A673 (cell line): ENCODE measurements around the gene CLCNKB. TPM values are rescaled to one million over a fixed set of nuclear protein-coding genes. Genes with fewer than 3 reads are reported as not detected.

Experiments used
- BruUV-seq: library from RNA; stranded (reverse); fragments of 400-500 nt; replicated peaks from 2 replicates; lab custom pipeline; 2021; lab: Mats Ljungman, UMichigan
- CTCF ChIA-PET: fragments of 300-600 bp; sonication (Branson Sonifier 250); formaldehyde crosslinking; loops from one replicate; lab custom pipeline; 2022; ENCODE audit warnings: antibody characterized with exemption; lab: Charles Lee
- POLR2A ChIA-PET: fragments of 300-600 bp; sonication (Branson Sonifier 250); formaldehyde crosslinking; loops from one replicate; lab custom pipeline; 2022; ENCODE audit warnings: antibody characterized with exemption; ENCODE audit not compliant: low non-redundant PET; lab: Charles Lee
- DNase-seq: peaks from one replicate; pipeline ENCODE4 v3.0.0-alpha.2; 2015; ENCODE audit warnings: low spot score
- H3K27ac ChIP-seq: fragments of 200-600 bp; sonication (generic); 2 replicates; pipeline ENCODE4 v1.5.1; 2016; ENCODE audit warnings: mixed run types, low read depth, mild to moderate bottlenecking, mixed read lengths, antibody characterized with exemption, low read length; ENCODE audit not compliant: poor library complexity, severe bottlenecking
- H3K27me3 ChIP-seq: fragments of 200-600 bp; sonication (generic); replicated peaks from 2 replicates; pipeline ENCODE4 v1.6.1; 2017; ENCODE audit warnings: mixed run types, low read depth, mild to moderate bottlenecking, mixed read lengths, antibody characterized with exemption, low read length; ENCODE audit not compliant: insufficient read depth, poor library complexity
- H3K36me3 ChIP-seq: fragments of 200-600 bp; sonication (generic); 2 replicates; pipeline ENCODE4 v1.6.1; 2016; ENCODE audit warnings: mixed run types, mild to moderate bottlenecking, mixed read lengths, antibody characterized with exemption, low read length; ENCODE audit not compliant: insufficient read depth, poor library complexity, severe bottlenecking
- H3K4me1 ChIP-seq: fragments of 200-600 bp; sonication (generic); 2 replicates; pipeline ENCODE4 v1.6.1; 2017; ENCODE audit warnings: mixed run types, mild to moderate bottlenecking, mixed read lengths, antibody characterized with exemption, low read length; ENCODE audit not compliant: insufficient read depth, poor library complexity, severe bottlenecking
- H3K4me3 ChIP-seq: fragments of 200-600 bp; sonication (generic); 2 replicates; pipeline ENCODE4 v1.5.1; 2016; ENCODE audit warnings: low read depth, mixed run types, mild to moderate bottlenecking, mixed read lengths, low read length; ENCODE audit not compliant: poor library complexity, severe bottlenecking
- H3K9me3 ChIP-seq: fragments of 200-600 bp; sonication (generic); 2 replicates; pipeline ENCODE4 v1.6.1; 2016; ENCODE audit warnings: mixed run types, low read depth, mild to moderate bottlenecking, mixed read lengths, antibody characterized with exemption, low read length; ENCODE audit not compliant: poor library complexity, severe bottlenecking
- EZH2 ChIP-seq: fragments of 200-600 bp; sonication (generic); IDR thresholded peaks from 2 replicates; pipeline ENCODE4 v1.6.1; 2017; ENCODE audit warnings: borderline replicate concordance, low read depth, mild to moderate bottlenecking, mixed read lengths, antibody characterized with exemption, low read length; ENCODE audit not compliant: poor library complexity, severe bottlenecking
- intact Hi-C: fragments of 100-400 bp; cut with micrococcal nuclease; formaldehyde crosslinking; loops from one replicate; pipeline ENCODE4 v1.10.0; 2022; ENCODE audit not compliant: unreplicated experiment
- total RNA-seq: library from RNA; stranded (reverse); gene quantifications from 2 replicates; pipeline ENCODE4 v1.2.3, GENCODE V29; 2021
- TF ChIP-seq, protein P1 (sequence below): fragments of 300-800, 200-600 bp; sonication (generic); conservative IDR thresholded peaks from 2 replicates; pipeline ENCODE4 v1.5.1; 2017; ENCODE audit warnings: low read depth, mild to moderate bottlenecking, antibody characterized with exemption, low read length, moderate library complexity, mixed read lengths

The CLCNKB gene
- total RNA-seq, 1 experiment from 2014 or later = 0.13 TPM

DNA sequence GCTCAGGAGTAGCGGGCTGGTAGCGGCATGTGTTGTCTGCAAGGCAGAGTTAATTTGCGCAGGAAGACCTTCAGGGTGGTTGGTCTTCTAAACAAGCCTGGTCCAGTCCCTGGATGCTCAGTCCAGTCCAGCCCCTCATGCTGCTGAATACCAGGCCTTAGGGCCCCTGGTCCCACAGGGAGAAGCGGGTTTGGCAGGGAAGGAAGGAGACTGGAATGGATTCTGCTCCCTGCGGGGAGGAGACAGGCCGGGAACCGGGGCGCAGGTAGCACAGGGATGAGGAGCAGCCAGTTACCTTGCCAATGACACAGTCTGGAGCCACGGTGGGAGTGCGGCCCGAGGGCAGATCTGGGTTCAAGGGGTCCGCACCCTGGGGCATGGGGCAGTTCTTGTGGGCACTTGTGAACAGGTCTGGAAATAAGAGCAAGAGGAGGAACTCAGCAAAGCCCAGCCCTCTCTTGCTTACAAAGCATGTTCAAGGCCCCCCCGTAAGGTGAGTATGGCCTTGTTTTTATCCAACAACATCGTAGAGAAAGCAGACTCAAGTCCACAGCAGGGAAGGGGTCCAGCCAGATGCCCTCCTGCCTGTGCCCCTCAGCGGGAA, 19.7 kb downstream of the CLCNKB start:
- Histone ChIP-seq H3K9me3 (no peaks in the 10 kb centered on the region), H3K27ac (no peak overlapping the region), H3K4me3 (no peak overlapping the region), H3K27me3 (no peaks in the 10 kb centered on the region), H3K36me3 (no peaks in the 10 kb centered on the region), H3K4me1 (no peaks in the 10 kb centered on the region)
- BruUV-seq = no TSS peak
- ChIA-PET POLR2A (no interaction called here), CTCF (interaction anchor here (0.9 kb wide), 1 partner anchor 23 kb away, joined by 3 read pairs; no protein-coding TSS in a partner anchor)
- DNase-seq = no peak
- TF ChIP-seq, protein P1, sequence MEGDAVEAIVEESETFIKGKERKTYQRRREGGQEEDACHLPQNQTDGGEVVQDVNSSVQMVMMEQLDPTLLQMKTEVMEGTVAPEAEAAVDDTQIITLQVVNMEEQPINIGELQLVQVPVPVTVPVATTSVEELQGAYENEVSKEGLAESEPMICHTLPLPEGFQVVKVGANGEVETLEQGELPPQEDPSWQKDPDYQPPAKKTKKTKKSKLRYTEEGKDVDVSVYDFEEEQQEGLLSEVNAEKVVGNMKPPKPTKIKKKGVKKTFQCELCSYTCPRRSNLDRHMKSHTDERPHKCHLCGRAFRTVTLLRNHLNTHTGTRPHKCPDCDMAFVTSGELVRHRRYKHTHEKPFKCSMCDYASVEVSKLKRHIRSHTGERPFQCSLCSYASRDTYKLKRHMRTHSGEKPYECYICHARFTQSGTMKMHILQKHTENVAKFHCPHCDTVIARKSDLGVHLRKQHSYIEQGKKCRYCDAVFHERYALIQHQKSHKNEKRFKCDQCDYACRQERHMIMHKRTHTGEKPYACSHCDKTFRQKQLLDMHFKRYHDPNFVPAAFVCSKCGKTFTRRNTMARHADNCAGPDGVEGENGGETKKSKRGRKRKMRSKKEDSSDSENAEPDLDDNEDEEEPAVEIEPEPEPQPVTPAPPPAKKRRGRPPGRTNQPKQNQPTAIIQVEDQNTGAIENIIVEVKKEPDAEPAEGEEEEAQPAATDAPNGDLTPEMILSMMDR = no peak
- no peak for TF ChIP-seq EZH2
- intact Hi-C loops = no loop called here

DNA sequence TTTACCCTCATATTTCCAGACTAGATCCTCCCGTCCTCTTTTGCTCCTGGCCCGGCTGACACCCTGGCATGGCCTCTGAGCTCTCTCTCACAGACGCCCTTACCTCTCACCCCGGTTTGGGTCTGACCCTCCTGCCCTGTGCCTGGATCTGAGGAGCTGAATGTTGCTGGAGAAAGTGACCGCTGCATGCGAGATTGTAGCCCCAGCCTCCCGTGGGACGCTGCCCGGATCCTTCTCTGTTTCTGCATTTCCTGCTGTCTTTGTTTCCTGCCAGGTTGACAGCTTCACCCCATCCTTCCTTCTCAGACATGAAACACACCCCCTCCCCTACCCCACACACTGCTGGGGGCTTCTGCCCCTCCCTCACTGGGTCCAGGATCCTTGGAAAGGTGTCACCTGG, 20.3 kb downstream of the CLCNKB start:
- no peak overlapping the region for H3K27ac ChIP-seq
- H3K4me1 ChIP-seq = no peaks in the 10 kb centered on the region
- no peaks in the 10 kb centered on the region for H3K9me3 ChIP-seq
- intact Hi-C loops = no loop called here
- POLR2A ChIA-PET = no interaction called here
- no peaks in the 10 kb centered on the region for H3K36me3 ChIP-seq
- DNase-seq = no peak
- H3K27me3 ChIP-seq = no peaks in the 10 kb centered on the region
- TF ChIP-seq, protein P1 = no peak
- no peak for TF ChIP-seq EZH2
- H3K4me3 ChIP-seq = no peak overlapping the region
- BruUV-seq = no TSS peak
- CTCF ChIA-PET = no interaction called here

DNA sequence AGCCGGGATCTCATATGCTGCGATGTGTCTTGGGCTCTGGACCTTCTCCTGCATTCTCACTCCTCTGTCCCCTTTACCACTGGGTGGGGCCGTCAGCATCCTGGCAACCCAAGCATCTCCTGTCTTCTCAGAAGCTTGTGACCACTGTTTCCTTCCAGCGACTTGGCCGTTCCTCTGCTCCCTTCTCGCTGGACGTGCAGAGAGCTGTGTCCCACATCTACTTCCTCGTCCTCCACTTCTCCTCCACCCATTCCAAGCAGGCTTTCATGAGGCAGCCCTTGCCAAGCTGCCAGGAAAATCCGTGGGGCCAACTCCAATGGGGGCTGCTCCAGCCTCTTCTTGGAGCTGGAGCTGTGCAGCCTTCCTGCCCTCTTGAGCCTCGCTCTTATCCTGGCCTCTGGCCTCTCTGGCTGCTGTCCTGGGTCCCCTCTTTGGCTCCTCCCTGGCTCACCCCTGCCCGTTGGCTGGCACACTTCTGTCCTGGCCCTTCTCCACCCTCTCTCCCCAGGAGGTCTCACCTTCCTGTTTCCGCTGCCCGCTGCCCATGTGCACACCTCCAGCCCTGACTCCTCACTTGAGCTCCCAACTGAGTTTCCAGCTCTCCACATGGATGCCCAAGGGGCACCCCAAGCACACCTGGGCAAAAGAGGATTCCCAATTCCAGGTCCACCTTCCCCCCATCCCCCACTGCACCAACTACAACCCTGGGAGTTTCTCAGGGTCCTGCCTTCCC, 21.1 kb downstream of the CLCNKB start:
- Histone ChIP-seq H3K4me3 (no peak overlapping the region), H3K9me3 (no peaks in the 10 kb centered on the region), H3K27me3 (no peaks in the 10 kb centered on the region), H3K36me3 (no peaks in the 10 kb centered on the region), H3K4me1 (no peaks in the 10 kb centered on the region), H3K27ac (no peak overlapping the region)
- no peak for DNase-seq
- ChIA-PET CTCF (interaction anchor here (0.8 kb wide), 1 partner anchor 9 kb away, joined by 3 read pairs; the partner anchor contains the start of gene FAM131C), POLR2A (no interaction called here)
- TF ChIP-seq, protein P1 = no peak
- TF ChIP-seq EZH2 = no peak
- intact Hi-C loops = no loop called here
- no TSS peak for BruUV-seq
